ENCODE data around the gene HLA-DQA1.

DNA sequence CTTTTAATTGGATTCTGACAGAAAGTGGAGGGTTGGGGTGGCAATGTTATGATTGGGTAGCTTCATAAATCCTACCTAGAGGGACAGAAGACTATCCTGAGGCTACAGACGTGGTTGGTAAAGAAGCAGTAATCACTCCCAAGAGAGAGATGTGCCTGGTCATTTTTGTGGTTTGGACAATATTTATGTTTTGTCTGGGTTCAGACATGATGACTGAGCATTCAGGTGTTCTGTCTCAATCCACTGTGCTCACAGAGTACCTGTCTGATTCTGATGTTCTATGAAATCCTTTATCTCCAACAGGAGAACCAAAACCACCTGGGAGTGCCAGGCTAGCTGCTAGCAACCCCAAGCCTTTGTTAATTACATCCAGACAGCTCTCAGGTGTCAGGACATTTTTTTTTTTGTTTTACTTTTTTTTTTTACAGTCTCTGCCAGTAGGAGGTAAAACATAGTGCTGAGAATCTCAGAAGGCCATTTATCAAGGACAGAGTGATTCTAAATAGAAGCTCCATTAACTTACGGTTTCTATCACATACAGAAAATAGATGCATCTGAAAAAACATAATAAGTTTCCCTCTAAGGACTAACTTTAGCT lies 1.6 kb upstream of the HLA-DQA1 start:
- TF ChIP-seq POLR2A (IDR thresholded peaks at IDR 0.05; ENCODE audit: low read length) (no peak), GATA1 (IDR thresholded peaks at IDR 0.05; ENCODE audit: low read depth, low read length) (no peak)
